ENCODE data around the gene MAFG. TPM values are rescaled to one million over a fixed set of nuclear protein-coding genes. Genes with fewer than 3 reads are reported as not detected.

Gene MAFG
- total and polyA plus RNA-seq, 2 of the 13 experiments (the other 11 are each of a cell fraction or from before 2014, with no cell fraction given): 14.5 to 20.0 TPM

DNA sequence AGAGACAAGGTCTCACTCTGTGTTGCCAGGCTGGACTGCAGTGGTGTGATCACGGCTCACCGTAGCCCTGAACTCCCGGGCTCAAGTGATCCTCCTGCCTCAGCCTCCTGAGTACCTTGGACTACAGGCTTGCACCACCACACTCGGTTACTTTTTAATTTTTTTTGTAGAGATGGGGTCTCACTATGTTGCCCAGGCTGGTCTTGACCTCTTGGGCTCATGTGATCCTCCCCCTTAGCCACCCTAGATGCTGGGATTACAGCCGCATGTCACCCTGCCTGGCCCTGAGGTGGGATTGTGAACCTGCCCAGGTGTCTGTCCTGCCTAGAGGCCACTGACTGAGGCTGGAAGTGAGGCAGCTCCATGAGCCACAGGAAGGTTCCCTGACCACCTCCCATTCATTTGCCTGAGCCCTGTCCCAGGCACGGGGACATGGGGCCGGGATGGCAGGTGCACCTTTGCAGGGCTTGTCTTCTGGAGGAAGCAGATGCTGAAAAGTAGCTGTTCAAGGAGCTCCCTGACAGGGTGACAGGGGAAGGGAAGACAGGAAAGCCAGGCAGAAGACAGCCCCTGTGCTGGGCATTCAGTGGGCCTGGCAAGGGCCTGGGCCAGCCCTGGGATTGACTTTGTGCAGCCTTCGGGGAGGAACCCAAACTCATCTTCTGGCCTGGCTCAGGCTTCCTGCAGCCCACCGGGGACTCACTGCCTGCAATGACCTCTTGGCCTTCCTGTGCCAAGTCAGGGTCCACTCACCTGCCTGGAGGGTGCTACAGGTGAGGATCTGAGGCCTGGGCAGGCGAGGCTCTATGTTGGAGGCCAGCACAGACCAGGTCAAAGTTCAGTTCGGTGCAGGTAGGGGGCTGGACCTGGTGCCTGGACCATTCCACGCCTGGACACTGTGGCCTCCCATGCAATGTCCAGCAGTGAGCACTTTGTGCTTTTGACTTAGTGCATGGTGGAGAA, 41.6 kb upstream of the MAFG start (continued):
- TF ChIP-seq U2AF2 (IDR thresholded peaks at IDR 0.05; ENCODE audit: low read depth, low read length) (no peak), ZNF451 (CRISPR knock-in tag; IDR thresholded peaks at IDR 0.05) (0 out of 2 replicates have a peak, but pooled peaks have one; percentile 66), MEIS1 (CRISPR knock-in tag; IDR thresholded peaks at IDR 0.05; ENCODE audit: borderline replicate concordance) (no peak; the same call in 1 of the 2 replicates), ZNF235 (CRISPR knock-in tag; IDR thresholded peaks at IDR 0.05; ENCODE audit: borderline replicate concordance) (no peak), ZNF543 (CRISPR knock-in tag; IDR thresholded peaks at IDR 0.05) (no peak), RXRA (CRISPR knock-in tag; IDR thresholded peaks at IDR 0.05) (peak; percentile 54), ZNF333 (CRISPR knock-in tag; IDR thresholded peaks at IDR 0.05; ENCODE audit: borderline replicate concordance) (peak; percentile 6; the same call in 1 of the 2 replicates), RFXAP (CRISPR knock-in tag; IDR thresholded peaks at IDR 0.05; ENCODE audit: borderline replicate concordance) (no peak), ZFP82 (CRISPR knock-in tag; IDR thresholded peaks at IDR 0.05; ENCODE audit: borderline replicate concordance) (no peak), SALL1 (CRISPR knock-in tag; IDR thresholded peaks at IDR 0.05) (peak; percentile 35), CBX2 (IDR thresholded peaks at IDR 0.05; ENCODE audit: low read depth, low read length) (no peak), CBX2 (CRISPR knock-in tag; IDR thresholded peaks at IDR 0.05; ENCODE audit: low read depth) (no peak), ZNF121 (CRISPR knock-in tag; IDR thresholded peaks at IDR 0.05) (peak; percentile 98), GLI4 (CRISPR knock-in tag; IDR thresholded peaks at IDR 0.05; ENCODE audit: borderline replicate concordance) (no peak), HOXA9 (CRISPR knock-in tag; IDR thresholded peaks at IDR 0.05; ENCODE audit: borderline replicate concordance) (no peak), TAF15 (IDR thresholded peaks at IDR 0.05; ENCODE audit: low read depth, low read length, poor library complexity, severe bottlenecking) (no peak), TGIF2 (CRISPR knock-in tag; IDR thresholded peaks at IDR 0.05) (no peak), NFE2L1 (CRISPR knock-in tag; IDR thresholded peaks at IDR 0.05; ENCODE audit: borderline replicate concordance) (peak; percentile 31; the same call in 1 of the 2 replicates), SMAD1 (CRISPR knock-in tag; IDR thresholded peaks at IDR 0.05; ENCODE audit: borderline replicate concordance, low read depth) (0 out of 2 replicates have a peak, but pooled peaks have one; percentile 41)
- TF ChIP-seq, protein P1, sequence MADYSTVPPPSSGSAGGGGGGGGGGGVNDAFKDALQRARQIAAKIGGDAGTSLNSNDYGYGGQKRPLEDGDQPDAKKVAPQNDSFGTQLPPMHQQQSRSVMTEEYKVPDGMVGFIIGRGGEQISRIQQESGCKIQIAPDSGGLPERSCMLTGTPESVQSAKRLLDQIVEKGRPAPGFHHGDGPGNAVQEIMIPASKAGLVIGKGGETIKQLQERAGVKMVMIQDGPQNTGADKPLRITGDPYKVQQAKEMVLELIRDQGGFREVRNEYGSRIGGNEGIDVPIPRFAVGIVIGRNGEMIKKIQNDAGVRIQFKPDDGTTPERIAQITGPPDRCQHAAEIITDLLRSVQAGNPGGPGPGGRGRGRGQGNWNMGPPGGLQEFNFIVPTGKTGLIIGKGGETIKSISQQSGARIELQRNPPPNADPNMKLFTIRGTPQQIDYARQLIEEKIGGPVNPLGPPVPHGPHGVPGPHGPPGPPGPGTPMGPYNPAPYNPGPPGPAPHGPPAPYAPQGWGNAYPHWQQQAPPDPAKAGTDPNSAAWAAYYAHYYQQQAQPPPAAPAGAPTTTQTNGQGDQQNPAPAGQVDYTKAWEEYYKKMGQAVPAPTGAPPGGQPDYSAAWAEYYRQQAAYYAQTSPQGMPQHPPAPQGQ (CRISPR knock-in tag; IDR thresholded peaks at IDR 0.05; ENCODE audit: borderline replicate concordance): no peak; the same call in 1 of the 2 replicates
- TF ChIP-seq, protein P2, sequence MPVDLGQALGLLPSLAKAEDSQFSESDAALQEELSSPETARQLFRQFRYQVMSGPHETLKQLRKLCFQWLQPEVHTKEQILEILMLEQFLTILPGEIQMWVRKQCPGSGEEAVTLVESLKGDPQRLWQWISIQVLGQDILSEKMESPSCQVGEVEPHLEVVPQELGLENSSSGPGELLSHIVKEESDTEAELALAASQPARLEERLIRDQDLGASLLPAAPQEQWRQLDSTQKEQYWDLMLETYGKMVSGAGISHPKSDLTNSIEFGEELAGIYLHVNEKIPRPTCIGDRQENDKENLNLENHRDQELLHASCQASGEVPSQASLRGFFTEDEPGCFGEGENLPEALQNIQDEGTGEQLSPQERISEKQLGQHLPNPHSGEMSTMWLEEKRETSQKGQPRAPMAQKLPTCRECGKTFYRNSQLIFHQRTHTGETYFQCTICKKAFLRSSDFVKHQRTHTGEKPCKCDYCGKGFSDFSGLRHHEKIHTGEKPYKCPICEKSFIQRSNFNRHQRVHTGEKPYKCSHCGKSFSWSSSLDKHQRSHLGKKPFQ (CRISPR knock-in tag; IDR thresholded peaks at IDR 0.05; ENCODE audit: insufficient replicate concordance): no peak

All from HepG2 (cell line).